ENCODE data around the gene GSKIP. TPM values are rescaled to one million over a fixed set of nuclear protein-coding genes. Genes with fewer than 3 reads are reported as not detected.
A peak's percentile ranks its signal among the peaks of the same experiment; 100 is the strongest.

GSKIP gene
- total and polyA plus RNA-seq, 2 donors (not counting 1 experiment from before 2014, with no cell fraction given), result 30.2 to 45.5 TPM

DNA sequence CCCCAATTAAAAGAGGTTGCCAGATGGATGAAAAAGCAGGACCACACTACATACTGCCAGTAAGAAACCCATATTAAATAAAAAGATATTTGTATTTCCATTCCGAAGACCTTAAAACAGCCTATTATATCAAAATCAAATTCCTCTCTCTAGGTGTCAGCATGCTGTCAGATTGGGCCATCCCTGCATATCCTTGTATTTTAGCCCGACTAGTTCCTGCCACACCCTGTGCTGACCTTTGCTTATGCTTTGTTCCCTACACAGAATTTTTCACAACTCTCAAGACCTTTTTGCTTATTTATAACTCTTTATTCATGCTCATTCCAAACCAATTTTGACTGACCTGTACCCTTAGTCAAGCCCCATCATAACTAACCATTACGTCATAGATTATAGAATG is 12.8 kb downstream of the GSKIP start:
- Histone ChIP-seq H3K9ac (ENCODE audit: insufficient read depth, low read length) (no peak overlapping the region), H3K4me3 (replicated peaks in 1 of 4; ENCODE audit: control extremely low read depth in 1 of 4, insufficient read depth in 1 of 4, low read depth in 3 of 4, low read length in 4 of 4) (no peak overlapping the region), H2AFZ (ENCODE audit: low read length) (no peak overlapping the region), H3K4me2 (ENCODE audit: extremely low read depth, insufficient read depth, low read length) (no peak overlapping the region), H4K20me1 (ENCODE audit: control insufficient read depth, extremely low read depth, insufficient read depth, low read length) (no peaks in the 10 kb centered on the region), H3K79me2 (ENCODE audit: control insufficient read depth, insufficient read depth, low read length) (peaks cover 2% of the 10 kb centered on the region), H3K4me1 (ENCODE audit: control insufficient read depth, extremely low read depth, insufficient read depth, low read length) (no peaks in the 10 kb centered on the region), H3K27ac (ENCODE audit: insufficient read depth, low read length) (no peak overlapping the region), H3K36me3 (ENCODE audit: control insufficient read depth, insufficient read depth, low read length) (no peaks in the 10 kb centered on the region), H3K9me3 (ENCODE audit: control insufficient read depth, insufficient read depth, low read depth, low read length) (no peaks in the 10 kb centered on the region), H3K27me3 (ENCODE audit: control insufficient read depth, insufficient read depth, low read length) (no peaks in the 10 kb centered on the region)
- no peak for TF ChIP-seq EZH2 (IDR thresholded peaks at IDR 0.05; ENCODE audit: low read length, missing control alignments)
- TF ChIP-seq, protein P1, sequence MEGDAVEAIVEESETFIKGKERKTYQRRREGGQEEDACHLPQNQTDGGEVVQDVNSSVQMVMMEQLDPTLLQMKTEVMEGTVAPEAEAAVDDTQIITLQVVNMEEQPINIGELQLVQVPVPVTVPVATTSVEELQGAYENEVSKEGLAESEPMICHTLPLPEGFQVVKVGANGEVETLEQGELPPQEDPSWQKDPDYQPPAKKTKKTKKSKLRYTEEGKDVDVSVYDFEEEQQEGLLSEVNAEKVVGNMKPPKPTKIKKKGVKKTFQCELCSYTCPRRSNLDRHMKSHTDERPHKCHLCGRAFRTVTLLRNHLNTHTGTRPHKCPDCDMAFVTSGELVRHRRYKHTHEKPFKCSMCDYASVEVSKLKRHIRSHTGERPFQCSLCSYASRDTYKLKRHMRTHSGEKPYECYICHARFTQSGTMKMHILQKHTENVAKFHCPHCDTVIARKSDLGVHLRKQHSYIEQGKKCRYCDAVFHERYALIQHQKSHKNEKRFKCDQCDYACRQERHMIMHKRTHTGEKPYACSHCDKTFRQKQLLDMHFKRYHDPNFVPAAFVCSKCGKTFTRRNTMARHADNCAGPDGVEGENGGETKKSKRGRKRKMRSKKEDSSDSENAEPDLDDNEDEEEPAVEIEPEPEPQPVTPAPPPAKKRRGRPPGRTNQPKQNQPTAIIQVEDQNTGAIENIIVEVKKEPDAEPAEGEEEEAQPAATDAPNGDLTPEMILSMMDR (conservative IDR thresholded peaks at IDR 0.05 in 1 of 2, IDR thresholded peaks at IDR 0.05 in 1 of 2; ENCODE audit: low read depth in 1 of 2, low read length in 2 of 2), result no peak
- no peak for DNase-seq (ENCODE audit: low read depth in 2 of 2)

DNA sequence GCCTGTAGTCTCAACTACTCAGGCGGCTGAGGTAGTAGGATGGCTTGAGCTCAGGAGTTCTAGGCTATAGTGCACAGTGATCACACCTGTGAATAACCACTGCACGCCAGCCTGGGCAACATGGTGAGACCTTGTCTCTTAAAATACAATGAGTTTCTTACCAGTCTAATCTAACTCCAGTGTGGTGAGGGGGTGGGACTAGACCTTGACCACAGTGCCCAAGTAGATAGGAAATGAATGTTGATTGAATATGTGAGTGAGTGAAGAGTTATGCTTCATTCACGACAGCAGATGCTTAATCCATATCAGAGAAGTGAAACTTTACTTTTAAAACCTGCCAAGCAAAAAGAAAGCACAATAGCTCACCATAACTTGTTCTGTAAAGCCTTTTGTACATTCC is 17.4 kb downstream of the GSKIP start:
- H3K27ac ChIP-seq (ENCODE audit: insufficient read depth, low read length), result no peak overlapping the region
- no peaks in the 10 kb centered on the region for H3K36me3 ChIP-seq (ENCODE audit: control insufficient read depth, insufficient read depth, low read length)
- no peak overlapping the region for H3K4me2 ChIP-seq (ENCODE audit: extremely low read depth, insufficient read depth, low read length)
- TF ChIP-seq, protein P1 (conservative IDR thresholded peaks at IDR 0.05 in 1 of 2, IDR thresholded peaks at IDR 0.05 in 1 of 2; ENCODE audit: low read depth in 1 of 2, low read length in 2 of 2), result no peak
- no peak for TF ChIP-seq EZH2 (IDR thresholded peaks at IDR 0.05; ENCODE audit: low read length, missing control alignments)
- DNase-seq (ENCODE audit: low read depth in 2 of 2), result no peak
- H3K9ac ChIP-seq (ENCODE audit: insufficient read depth, low read length), result no peak overlapping the region
- no peak overlapping the region for H2AFZ ChIP-seq (ENCODE audit: low read length)
- H3K4me1 ChIP-seq (ENCODE audit: control insufficient read depth, extremely low read depth, insufficient read depth, low read length), result no peaks in the 10 kb centered on the region
- H3K9me3 ChIP-seq (ENCODE audit: control insufficient read depth, insufficient read depth, low read depth, low read length), result no peaks in the 10 kb centered on the region
- no peaks in the 10 kb centered on the region for H3K79me2 ChIP-seq (ENCODE audit: control insufficient read depth, insufficient read depth, low read length)
- no peaks in the 10 kb centered on the region for H3K27me3 ChIP-seq (ENCODE audit: control insufficient read depth, insufficient read depth, low read length)
- no peaks in the 10 kb centered on the region for H4K20me1 ChIP-seq (ENCODE audit: control insufficient read depth, extremely low read depth, insufficient read depth, low read length)
- no peak overlapping the region for H3K4me3 ChIP-seq (replicated peaks in 1 of 4; ENCODE audit: control extremely low read depth in 1 of 4, insufficient read depth in 1 of 4, low read depth in 3 of 4, low read length in 4 of 4)

DNA sequence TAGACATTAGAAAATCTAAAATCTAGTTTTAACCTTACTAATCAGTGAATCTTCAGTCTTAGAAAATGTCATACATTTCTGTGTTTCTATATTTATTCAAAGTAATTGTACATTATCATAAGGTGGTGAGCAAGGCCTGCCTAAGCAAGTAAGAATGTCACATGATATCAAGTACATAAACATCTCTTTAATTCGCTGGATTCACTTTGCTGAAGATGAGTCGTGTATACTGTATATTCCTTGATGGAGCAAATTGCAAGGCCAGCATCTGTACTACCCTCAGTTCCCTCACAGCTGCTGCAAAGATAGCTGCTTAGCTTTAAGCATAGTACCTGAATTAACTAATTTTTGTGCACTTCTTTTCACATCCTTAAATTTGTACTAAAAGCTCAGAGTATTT is 20.1 kb downstream of the GSKIP start:
- no peak overlapping the region for H2AFZ ChIP-seq (ENCODE audit: low read length)
- no peak overlapping the region for H3K27ac ChIP-seq (ENCODE audit: insufficient read depth, low read length)
- H4K20me1 ChIP-seq (ENCODE audit: control insufficient read depth, extremely low read depth, insufficient read depth, low read length), result no peaks in the 10 kb centered on the region
- TF ChIP-seq, protein P1 (conservative IDR thresholded peaks at IDR 0.05 in 1 of 2, IDR thresholded peaks at IDR 0.05 in 1 of 2; ENCODE audit: low read depth in 1 of 2, low read length in 2 of 2), result no peak
- TF ChIP-seq EZH2 (IDR thresholded peaks at IDR 0.05; ENCODE audit: low read length, missing control alignments), result no peak
- H3K79me2 ChIP-seq (ENCODE audit: control insufficient read depth, insufficient read depth, low read length), result no peaks in the 10 kb centered on the region
- DNase-seq (ENCODE audit: low read depth in 2 of 2), result peak in 1 of 2 donors; percentile 40
- H3K9ac ChIP-seq (ENCODE audit: insufficient read depth, low read length), result no peak overlapping the region
- no peak overlapping the region for H3K4me2 ChIP-seq (ENCODE audit: extremely low read depth, insufficient read depth, low read length)
- H3K4me3 ChIP-seq (replicated peaks in 1 of 4; ENCODE audit: control extremely low read depth in 1 of 4, insufficient read depth in 1 of 4, low read depth in 3 of 4, low read length in 4 of 4), result no peak overlapping the region
- H3K9me3 ChIP-seq (ENCODE audit: control insufficient read depth, insufficient read depth, low read depth, low read length), result no peaks in the 10 kb centered on the region
- H3K27me3 ChIP-seq (ENCODE audit: control insufficient read depth, insufficient read depth, low read length), result no peaks in the 10 kb centered on the region
- no peaks in the 10 kb centered on the region for H3K4me1 ChIP-seq (ENCODE audit: control insufficient read depth, extremely low read depth, insufficient read depth, low read length)
- H3K36me3 ChIP-seq (ENCODE audit: control insufficient read depth, insufficient read depth, low read length), result no peaks in the 10 kb centered on the region

Measured in fibroblast of lung (primary cell).